NCI-H187 treated with DMSO at 0.1 percent for 48 hours (cell line): Measurements from ENCODE around the gene MOGAT3.

Source experiments
- DNase-seq: peaks from one replicate; lab custom pipeline; 2025; lab: John Stamatoyannopoulos, UW

MOGAT3 gene

DNA sequence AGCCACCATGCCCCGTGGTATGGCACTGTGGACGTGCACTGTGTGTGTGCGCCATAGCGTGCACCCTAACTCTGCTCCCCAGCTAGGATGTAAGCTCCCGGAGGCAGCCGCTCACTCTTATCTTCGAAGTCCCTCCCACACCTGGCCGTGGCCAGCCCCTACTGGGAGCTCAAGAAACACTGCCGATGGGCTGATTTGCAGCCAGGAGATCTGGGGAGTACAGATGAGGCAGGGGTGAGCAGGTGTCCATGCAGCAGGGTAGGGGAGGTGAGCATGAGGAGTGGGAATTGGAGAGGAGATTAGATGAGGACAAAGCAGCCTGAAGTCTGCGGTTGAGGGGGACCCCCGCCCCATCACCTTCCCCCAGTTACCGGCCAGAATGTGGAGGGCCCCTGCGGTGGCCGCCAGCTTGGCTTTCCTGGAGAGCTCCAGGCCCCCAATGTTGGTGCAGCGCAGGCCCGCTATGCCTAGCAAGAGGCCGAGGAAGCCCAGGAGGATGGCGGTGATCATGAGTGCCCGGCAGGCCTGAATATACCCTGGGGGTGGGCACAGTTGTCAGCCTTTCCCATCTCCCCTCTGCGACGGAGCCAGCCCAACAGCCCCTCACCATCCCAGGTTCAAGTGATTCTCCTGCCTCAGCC, 33.2 kb upstream of the MOGAT3 start:
- no peak for DNase-seq

DNA sequence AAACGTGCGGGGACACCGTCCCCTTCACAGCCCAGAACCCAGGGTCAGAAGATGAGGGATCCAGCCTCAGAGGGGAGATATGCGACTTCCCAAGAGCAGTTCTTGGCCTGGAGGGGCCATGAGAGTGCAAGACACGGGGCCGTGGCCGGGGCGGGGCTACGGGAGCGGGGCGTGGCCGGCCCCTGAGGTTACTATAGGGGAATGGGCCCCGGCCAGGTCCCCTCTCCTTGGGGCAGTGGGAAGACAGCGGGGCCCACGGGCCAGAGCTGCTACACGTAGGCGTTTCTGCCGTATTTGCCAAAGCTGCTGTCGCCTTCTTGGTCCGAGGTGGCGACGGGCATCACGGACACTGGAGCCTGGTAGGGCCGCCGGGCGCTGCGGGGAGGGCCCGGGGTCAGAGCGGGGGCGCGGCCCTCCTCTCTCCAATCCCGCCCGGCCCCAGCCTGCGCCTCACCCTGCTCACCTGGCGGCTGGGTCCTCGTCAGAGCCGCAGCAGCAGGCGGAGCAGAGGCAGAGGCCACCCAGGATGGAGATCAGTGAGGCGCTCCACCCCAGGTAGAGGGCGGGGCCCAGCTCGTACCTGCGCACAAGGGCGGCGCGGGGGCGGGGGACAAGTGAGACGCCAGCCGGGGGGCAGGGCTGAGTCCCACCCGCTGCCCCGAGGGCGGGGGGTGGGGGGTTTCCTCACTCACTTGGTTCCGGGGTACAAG, 31.5 kb upstream of the MOGAT3 start:
- no peak for DNase-seq

DNA sequence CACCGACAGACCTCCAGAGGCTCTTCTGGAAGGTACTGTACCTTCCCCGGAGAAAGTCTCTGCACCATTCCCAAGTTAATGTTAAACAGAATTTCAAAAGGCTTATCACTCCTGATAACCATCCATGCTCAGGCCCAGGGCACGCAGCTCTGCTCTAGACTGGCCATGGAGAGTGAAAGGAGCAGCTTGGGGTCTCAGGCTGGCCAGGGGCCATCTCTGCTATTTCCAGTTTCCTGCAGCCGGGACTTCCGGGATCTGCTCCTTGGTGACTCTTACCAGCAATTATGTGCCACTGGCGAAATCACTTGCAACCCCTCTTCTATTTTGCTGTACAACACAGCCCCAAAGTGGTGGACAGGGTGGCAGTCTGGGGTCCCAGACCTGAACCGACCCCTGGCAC, 30.8 kb upstream of the MOGAT3 start:
- no peak for DNase-seq

DNA sequence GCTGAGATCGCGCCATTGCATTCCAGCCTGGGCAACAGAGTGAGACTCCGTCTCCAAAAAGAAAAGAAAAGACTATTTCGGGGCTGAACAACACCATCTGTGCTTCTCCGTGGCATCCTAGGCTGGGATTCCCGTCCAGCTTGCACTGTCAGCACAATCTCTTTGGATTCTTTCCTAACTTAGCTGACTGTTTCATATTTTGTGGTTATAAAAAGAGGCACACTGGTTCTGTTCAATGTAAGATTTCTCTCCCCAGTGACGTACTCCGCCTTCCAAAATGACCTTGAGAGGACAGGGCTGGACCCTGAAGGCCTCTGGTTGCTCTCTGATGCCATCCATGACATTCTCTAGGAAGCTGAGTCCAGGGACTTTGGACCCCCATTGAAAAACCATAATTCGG, 25.9 kb upstream of the MOGAT3 start:
- DNase-seq: no peak

DNA sequence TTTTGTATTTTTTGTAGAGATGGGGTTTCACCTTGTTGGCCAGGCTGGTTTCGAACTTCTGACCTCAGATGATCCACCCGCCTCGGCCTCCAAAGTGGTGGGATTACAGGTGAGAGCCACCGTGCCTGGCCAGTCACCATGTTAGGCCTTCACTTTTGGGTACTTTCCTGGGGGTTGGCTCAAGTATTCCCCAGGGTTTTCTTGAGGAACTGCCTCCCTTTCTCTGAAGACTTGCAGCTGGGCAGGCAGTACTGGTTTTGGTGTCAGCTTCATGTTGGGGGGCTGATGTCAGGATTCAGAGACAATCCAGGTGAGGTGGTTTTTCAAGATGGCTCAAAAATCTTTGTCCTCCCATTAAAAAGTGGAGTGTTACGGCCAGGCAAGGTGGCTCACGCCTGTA, 24.8 kb upstream of the MOGAT3 start:
- DNase-seq: no peak

DNA sequence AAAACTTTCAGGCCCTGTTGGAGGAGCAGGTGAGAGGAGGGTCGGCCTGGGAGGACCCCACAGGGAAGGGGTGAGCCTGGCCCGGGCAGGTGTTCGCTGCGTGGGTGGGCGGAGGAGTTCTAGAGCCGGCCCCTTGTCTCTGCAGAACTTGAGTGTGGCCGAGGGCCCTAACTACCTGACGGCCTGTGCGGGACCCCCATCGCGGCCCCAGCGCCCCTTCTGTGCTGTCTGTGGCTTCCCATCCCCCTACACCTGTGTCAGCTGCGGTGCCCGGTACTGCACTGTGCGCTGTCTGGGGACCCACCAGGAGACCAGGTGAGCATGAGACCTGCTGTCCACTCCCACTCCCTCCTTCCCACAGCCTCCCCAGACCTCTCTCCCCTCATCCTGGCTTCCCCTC, 22.7 kb upstream of the MOGAT3 start:
- no peak for DNase-seq

DNA sequence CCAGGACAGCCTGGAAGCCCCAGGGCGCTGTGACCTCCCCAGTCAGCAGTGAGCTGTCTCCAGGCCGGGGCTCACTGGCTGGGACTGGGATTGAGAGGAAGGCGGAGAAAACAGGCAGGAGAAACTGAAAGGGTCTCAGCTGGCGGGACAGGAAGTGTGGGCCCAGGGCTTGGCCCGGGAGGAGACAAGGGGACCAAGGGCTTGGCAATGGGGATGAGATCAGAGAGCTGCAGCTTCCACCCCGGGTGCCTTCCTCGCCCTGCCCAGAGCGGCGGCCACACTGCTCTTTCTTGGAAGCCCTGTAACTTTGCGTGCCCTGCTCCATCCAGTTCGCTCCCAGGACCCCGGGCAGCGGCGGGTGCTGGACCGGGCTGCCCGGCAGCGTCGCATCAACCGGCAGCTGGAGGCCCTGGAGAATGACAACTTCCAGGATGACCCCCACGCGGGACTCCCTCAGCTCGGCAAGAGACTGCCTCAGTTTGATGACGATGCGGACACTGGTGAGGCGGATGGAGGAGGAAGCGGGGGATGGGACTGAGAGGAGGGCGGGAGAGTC, 21.5 kb upstream of the MOGAT3 start:
- no peak for DNase-seq

DNA sequence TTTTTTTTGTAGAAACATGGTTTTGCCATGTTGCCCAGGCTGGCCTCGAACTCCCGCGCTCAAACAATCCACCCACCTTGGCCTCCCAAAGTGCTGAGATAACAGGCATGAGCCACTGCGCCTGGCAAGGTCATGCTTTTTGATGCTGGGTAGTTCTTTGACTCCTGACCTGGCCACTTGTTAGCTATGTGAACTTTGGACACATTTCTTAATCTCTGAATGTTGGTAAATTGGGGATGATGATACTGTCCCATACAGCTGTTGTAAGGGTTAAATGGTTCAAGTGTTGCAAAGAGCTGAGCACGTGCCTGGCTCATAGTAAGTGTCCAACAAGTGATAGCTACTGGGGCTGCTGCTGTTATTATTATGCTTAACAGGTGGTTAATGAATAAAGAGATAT, 19.5 kb upstream of the MOGAT3 start:
- no peak for DNase-seq

DNA sequence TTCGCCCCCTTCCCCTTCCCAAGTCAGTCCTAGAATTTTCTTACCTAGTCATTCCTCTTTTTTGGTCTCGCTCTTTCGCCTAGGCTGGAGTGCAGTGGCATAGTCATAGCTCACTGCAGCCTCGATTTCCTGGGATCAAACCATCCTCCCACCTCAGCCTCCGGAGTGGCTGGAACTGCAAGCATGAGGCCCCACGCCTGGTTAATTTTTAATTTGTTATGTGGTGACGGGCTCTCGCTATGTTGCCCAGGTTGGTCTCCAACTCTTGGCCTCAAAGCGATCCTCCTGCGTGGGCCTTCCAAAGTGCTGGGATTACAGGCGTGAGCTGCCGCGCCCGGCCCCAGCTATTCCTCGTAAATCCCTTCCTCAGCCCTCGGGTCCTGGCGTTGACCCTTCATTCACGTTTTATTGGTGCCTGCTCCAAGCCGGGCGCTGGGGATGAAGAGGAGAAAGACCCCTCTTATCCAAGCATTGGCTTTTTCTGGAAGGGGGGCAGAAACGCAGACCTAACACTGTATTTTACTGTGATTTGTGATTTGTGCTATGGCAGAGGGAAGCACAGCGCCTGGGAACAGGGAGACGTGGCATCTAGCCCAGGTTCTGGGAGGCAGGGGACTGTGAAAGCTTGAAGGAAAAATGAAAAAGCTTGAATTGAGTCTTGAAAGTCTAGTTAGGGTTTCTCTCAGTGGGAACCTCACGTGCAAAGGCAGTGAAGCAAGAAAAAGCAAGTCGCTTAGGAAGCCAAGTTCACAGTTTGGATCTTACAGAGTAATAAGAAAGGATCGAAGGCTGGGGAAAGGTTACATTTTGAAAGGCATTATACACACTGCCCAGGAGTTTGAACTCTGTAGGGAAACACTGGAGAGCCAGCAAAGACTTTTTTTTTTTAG, 17.6 kb upstream of the MOGAT3 start:
- no peak for DNase-seq

DNA sequence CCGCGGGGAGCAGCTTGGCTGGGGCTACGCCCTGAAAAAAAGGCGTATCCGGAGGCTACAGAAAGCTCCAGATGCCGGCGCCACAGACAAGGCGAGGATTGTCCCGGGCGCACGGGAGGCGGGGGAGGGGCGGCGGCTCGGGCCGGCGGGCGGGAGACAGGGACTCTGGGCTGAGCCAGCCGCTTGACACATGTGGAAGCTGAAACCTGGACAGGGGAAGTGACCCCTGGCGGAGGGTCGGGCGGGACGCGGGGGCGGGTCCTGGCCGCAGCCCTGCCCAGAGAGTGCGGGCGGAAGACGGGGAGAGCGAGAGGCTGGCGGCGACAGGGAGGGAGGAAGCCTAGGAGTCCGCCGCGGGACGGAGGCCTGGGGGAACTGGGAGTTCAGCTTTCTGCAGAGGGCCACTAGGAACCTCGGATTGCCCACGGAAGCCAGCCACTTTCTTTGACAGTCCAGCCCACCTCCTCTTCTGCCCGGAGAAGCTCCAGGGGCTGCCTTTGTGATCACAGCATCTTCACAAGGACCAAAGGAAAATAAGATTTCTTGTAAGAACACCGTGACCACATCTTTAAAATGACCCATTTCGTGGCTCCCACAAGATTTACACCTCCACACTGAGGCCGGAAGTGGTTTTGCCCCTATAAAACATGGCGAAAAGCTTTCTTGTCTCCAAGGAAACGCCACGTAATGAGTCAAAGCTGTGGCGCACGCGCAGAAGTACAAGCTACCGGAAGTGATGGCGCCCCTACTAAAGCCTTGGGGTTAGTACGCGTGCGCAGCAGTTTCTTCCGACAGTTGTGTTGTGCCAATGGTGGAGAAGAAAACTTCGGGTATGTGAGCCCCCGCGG, 16.8 kb upstream of the MOGAT3 start, which contains the start of the genes PLOD3 and ZNHIT1:
Gene PLOD3, minus strand, starts transcription at position 194 of the 848 bp plus-strand sequence. CDS start 307 bp downstream, outside the sequence.
Gene ZNHIT1, plus strand, starts transcription at position 778 of the 848 bp plus-strand sequence. Its CDS starts 31 bp downstream, at position 809.
- DNase-seq: peak; percentile 97

DNA sequence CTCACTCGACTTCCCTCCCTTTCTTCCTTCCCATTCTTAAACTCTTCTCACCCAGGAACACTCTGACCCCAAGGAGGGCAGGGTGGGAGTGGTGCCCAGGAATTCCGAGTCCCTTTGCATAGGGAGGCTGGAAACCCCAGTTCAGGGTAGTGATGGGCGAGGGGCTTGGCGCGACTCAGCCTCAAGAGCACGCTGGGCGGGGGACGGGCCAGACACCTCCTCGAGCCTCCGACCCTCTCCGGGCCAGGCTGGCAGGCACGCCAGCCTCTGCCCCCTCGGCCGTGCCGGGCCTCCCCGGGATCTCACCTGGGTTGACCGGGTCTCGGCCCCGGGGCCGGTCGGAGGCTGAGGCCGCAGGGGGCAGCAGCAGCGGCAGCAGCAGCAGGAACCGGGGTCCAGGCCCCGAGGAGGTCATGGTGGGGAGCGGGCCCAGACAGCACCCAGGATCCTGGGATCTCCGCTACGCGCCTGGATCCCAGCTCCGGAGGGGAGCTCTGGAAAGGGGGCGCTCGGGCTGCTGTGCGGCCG, 16.1 kb upstream of the MOGAT3 start:
- DNase-seq: no peak

DNA sequence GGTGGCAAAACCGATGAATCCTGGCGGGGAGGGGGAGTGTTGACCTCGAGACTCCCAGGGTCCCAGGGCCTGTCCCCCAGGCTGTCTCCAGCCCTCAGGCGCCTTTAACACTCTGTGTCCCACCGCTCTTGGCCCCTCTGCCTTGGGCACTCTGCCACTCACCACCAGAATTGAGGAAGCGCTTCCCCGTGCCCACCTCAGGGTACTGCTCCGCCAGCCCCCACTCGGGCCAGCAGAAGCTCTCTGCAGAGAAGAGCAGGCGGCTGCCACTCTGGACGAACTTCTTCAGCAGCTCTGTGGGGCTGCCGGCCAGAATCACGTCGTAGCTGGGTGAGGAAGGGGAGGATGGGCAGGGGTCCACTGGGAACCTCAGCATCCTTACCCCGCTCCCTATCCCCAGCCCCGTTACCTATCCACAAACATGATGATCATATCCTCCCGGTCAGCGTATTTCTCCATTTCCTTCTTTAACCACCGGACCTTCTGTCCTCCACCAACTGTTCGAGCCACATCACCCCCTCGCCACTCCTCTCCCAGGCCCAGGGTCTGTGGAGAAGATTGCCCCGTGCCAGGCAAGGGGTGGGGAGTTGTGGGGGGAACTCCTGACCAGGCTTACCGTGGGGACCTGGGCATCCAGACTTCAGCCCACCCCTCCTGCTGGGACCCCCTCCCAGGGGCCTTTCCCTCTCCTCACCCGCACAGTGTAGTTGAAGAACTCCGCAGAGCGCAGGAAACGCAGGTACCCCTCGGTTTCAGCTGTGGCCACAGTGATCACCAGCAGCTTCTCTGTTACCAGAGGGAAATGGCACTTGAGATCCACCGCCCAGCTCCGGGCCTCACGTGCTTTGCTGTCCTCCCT, 15.4 kb upstream of the MOGAT3 start:
- DNase-seq: no peak

DNA sequence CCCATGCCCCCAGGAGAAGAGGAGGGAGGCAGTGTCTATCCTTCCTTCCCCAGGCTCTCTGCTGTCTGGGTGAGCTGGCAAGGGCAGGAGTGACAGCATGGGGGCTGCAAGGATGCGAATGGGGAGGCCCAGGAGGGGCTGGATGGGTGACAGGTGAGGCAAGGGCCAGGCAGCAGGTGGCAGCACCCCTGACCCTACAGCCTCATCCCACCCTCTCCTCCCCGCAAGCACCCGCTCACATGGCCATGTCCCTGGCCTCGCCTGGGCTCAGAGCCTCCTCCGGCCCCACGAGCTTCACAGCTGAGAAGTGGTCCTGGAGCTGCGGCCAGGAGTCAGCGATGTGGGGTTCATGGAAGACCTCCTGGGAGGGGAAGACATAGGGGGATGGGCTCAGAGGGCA, 11.2 kb upstream of the MOGAT3 start:
- no peak for DNase-seq

DNA sequence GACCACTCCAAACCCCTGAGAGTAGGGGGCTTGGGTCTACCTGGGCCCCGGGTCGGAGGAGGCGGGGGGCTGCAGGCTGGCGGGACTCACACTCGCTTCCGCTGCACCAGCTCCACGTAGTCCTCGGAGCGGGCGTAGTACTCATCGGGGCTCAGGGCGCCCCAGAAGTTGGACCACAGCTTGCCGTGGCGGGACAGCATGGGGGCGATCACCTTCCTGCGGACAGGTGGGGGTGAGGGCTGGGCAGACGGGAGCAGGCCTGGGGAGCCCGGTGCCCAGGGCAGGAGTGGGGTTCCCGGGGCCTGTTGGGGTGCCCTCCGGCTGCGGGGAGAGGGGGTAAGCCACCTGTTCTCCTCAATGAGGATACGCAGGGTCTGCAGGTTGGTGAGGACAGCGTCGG, 10.7 kb upstream of the MOGAT3 start:
- no peak for DNase-seq

DNA sequence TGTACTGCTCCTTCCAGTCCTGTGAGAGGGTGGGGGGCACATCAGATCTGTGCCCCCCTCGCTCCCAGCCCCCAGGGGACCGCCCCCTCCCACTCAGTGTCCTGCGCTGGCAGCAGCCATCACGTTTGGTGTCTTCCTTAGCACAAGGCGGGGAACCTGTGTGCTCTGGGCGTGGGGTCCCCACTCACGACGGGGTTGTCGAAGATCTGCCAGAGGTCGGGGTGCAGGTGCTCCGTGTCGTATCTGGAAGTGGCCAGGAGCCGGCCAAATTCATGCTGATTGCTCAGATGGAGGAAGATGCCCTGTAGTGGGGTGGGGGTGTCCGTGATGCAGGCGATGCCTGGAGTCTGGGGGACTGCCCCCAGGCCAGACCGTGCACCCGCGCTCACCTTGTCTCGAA, 9.3 kb upstream of the MOGAT3 start:
- no peak for DNase-seq

DNA sequence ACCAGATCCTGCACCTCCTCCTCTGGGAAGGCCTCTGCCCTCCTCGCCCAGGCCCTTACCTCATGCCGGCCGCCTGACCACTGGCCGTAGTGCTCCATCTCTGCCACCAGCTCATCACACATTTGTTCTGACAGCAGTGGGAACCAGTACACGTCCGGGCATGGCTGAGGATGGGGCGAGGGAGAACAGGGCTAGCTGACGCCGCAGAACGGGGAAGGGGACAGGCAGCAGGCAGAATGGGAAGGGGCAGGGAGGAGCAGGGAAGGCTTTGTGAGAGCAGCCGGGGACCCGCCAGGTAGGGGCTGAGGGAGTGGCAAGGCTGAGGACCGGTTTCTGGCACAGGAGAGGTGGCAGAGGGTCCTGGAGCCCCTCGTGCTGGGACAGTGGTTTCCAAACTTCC, 8.0 kb upstream of the MOGAT3 start:
- no peak for DNase-seq

DNA sequence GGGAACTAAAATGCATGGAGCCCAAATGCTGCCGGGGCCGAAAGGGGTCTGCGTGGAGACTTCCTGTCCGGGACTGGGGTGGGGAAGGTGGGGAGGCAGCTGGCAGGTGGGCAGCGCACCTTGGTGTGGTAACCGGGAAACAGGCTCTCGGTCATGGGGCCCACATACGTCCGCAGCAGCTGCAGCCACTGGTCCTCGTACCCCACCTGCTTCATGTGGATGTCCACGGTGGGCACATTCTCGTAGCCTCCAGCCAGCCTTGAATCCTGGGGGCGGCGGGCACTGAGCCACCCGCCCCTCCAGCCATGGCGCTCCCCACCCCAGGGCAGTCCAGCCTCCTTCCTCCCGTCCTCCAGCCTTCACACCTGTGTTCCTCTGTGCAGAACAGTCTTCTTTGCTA, 6.6 kb upstream of the MOGAT3 start:
- DNase-seq: no peak

DNA sequence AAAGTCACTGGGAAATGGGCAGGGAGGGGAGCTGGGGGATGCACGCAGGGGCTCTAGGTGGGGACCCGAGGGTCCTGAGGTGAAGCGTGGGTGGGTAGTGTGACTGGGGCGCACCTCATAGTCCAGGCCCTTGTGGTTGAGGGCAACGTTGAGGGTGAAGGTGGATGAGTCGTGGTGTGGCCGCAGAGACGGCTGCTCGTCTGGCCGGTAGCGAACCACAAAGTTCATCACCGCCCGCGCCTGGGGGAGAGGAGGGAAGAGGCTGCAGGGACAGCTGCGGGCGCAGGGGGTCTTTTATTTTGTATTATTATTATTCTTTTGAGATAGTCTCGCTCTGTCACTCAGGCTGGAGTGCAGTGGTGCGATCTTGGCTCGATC, 5.8 kb upstream of the MOGAT3 start:
- no peak for DNase-seq

DNA sequence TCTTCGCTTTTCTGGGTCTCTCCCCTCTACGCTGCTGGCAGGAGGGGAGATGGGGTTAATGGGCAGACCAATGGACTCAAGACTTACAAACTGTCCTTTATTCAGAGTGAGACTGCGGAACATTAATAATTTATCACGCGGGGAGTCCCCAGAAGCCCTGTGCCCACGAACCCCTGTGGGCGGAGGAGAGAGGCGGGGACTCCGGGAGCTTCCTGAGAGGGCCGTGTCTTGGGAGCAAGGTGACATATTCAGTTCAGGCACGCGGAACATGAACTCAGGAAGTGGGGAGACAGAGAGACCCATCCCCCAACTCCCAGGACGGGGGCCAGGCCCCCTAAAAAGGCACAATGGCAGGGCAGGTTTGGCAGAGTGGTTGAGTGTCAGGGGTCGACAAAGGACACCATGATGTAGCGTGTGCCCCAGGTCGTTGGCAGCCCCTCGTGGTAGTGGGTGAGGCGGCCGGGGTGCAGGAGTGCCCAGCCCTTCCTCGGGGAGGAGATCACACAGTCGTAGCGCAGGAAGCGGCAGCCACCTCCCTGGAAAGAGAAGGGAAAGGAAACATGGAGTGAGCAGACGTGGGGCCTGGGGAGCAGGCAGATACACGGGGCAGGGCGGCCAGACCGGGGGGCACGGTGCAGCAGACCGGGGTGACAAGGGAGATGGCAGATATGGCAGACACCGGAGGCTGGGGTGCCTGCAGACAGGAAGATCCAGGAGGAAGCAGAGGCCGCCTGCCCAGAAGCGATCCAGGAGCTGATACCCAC, 5.2 kb upstream of the MOGAT3 start:
- no peak for DNase-seq
